H9 (cell line): ENCODE measurements around the gene ITPA. TPM values are rescaled to one million over a fixed set of nuclear protein-coding genes. Genes with fewer than 3 reads are reported as not detected.

Experiments
- DNase-seq: peaks from one replicate; pipeline ENCODE4 v3.0.0-alpha.2; 2017
- H2AFZ ChIP-seq: one replicate; pipeline ENCODE4 v1.6.1; 2013; ENCODE audit warnings: mild to moderate bottlenecking, low read length, control low read depth, moderate library complexity
- H2AK5ac ChIP-seq: 2 replicates; pipeline ENCODE4 v1.6.1; 2013; ENCODE audit warnings: low read length, control low read depth, mixed read lengths; ENCODE audit not compliant: insufficient read length
- H2BK120ac ChIP-seq: one replicate; pipeline ENCODE4 v1.6.1; 2013; ENCODE audit warnings: low read depth, mild to moderate bottlenecking, low read length, control low read depth, inconsistent platforms; ENCODE audit not compliant: poor library complexity, severe bottlenecking
- H2BK12ac ChIP-seq: 2 replicates; pipeline ENCODE4 v1.6.1; 2013; ENCODE audit warnings: low read length, control low read depth, mixed read lengths, low read depth; ENCODE audit not compliant: insufficient read length
- H2BK15ac ChIP-seq: 2 replicates; pipeline ENCODE4 v1.6.1; 2013; ENCODE audit warnings: low read depth, low read length, control low read depth
- H2BK20ac ChIP-seq: one replicate; pipeline ENCODE4 v1.6.1; 2013; ENCODE audit warnings: low read depth, mild to moderate bottlenecking, low read length, control low read depth, inconsistent platforms; ENCODE audit not compliant: poor library complexity, severe bottlenecking
- H2BK5ac ChIP-seq: 2 replicates; pipeline ENCODE4 v1.6.1; 2013; ENCODE audit warnings: low read length, control low read depth, mixed read lengths; ENCODE audit not compliant: insufficient read length
- H3K14ac ChIP-seq: 2 replicates; pipeline ENCODE4 v1.6.1; 2013; ENCODE audit warnings: low read length, control low read depth; ENCODE audit not compliant: insufficient read depth
- H3K18ac ChIP-seq: 2 replicates; pipeline ENCODE4 v1.6.1; 2013; ENCODE audit warnings: low read depth, mild to moderate bottlenecking, mixed read lengths, low read length, control low read depth; ENCODE audit not compliant: insufficient read length
- H3K23ac ChIP-seq: 2 replicates; pipeline ENCODE4 v1.6.1; 2013; ENCODE audit warnings: low read length, control low read depth, mixed read lengths, low read depth; ENCODE audit not compliant: insufficient read length
- H3K23me2 ChIP-seq: 2 replicates; pipeline ENCODE4 v1.6.1; 2013; ENCODE audit warnings: low read depth, mild to moderate bottlenecking, mixed read lengths, low read length, control low read depth; ENCODE audit not compliant: insufficient read length, poor library complexity, severe bottlenecking
- H3K27ac ChIP-seq: 2 replicates; pipeline ENCODE4 v1.5.1; 2013; ENCODE audit warnings: low read length, control low read depth, mixed read lengths, low read depth; ENCODE audit not compliant: insufficient read length
- H3K27me3 ChIP-seq: 2 replicates; pipeline ENCODE4 v1.6.1; 2013; ENCODE audit warnings: low read length, control low read depth, inconsistent platforms; ENCODE audit not compliant: insufficient read depth
- H3K4ac ChIP-seq: 2 replicates; pipeline ENCODE4 v1.6.1; 2013; ENCODE audit warnings: low read depth, mild to moderate bottlenecking, control low read depth, inconsistent platforms, low read length, moderate library complexity
- H3K4me1 ChIP-seq: 2 replicates; pipeline ENCODE4 v1.6.1; 2013; ENCODE audit warnings: low read length, control low read depth, inconsistent platforms; ENCODE audit not compliant: insufficient read depth
- H3K4me2 ChIP-seq: 2 replicates; pipeline ENCODE4 v1.6.1; 2013; ENCODE audit warnings: low read length, control low read depth, mixed read lengths; ENCODE audit not compliant: insufficient read length, insufficient read depth
- H3K56ac ChIP-seq: 2 replicates; pipeline ENCODE4 v1.6.1; 2013; ENCODE audit warnings: low read depth, mild to moderate bottlenecking, mixed read lengths, low read length, control low read depth; ENCODE audit not compliant: insufficient read length
- H3K79me1 ChIP-seq: 2 replicates; pipeline ENCODE4 v1.6.1; 2013; ENCODE audit warnings: low read depth, mild to moderate bottlenecking, moderate library complexity, low read length, control low read depth, inconsistent platforms; ENCODE audit not compliant: insufficient read depth, poor library complexity, severe bottlenecking
- H3K79me2 ChIP-seq: 2 replicates; pipeline ENCODE4 v1.6.1; 2013; ENCODE audit warnings: low read length, control low read depth, inconsistent platforms; ENCODE audit not compliant: insufficient read depth
- H3K9ac ChIP-seq: 2 replicates; pipeline ENCODE4 v1.6.1; 2013; ENCODE audit warnings: low read length, control low read depth, mixed read lengths; ENCODE audit not compliant: insufficient read length; ENCODE audit errors: extremely low read depth
- H3K9me3 ChIP-seq: one replicate; pipeline ENCODE4 v1.6.1; 2013; ENCODE audit warnings: low read depth, low read length, inconsistent platforms; ENCODE audit not compliant: control insufficient read depth
- H3T11ph ChIP-seq: one replicate; pipeline ENCODE4 v1.6.1; 2013; ENCODE audit warnings: mild to moderate bottlenecking, low read length, control low read depth, inconsistent platforms
- H4K20me1 ChIP-seq: one replicate; pipeline ENCODE4 v1.6.1; 2013; ENCODE audit not compliant: control insufficient read depth, insufficient read length, insufficient read depth
- H4K5ac ChIP-seq: 2 replicates; pipeline ENCODE4 v1.6.1; 2013; ENCODE audit warnings: low read depth, mild to moderate bottlenecking, mixed read lengths, low read length, control low read depth; ENCODE audit not compliant: insufficient read length
- H4K8ac ChIP-seq: replicated peaks from 2 replicates; pipeline ENCODE4 v1.6.1; 2013; ENCODE audit warnings: low read length, control low read depth, mixed read lengths, low read depth; ENCODE audit not compliant: insufficient read length
- H4K91ac ChIP-seq: 2 replicates; pipeline ENCODE4 v1.6.1; 2013; ENCODE audit warnings: low read depth, mild to moderate bottlenecking, moderate library complexity, mixed read lengths, low read length, control low read depth; ENCODE audit not compliant: insufficient read length
- H3K27ac Mint-ChIP-seq, 3 experiments: 2 replicates in 2 of 3; 3 replicates in 1 of 3; pipeline ENCODE4 v1.8.0; 2020 to 2021; ENCODE audit warnings: mixed read lengths in 3 of 3, mild to moderate bottlenecking in 1 of 3, moderate library complexity in 1 of 3
- H3K27me3 Mint-ChIP-seq: 2 replicates; pipeline ENCODE4 v1.8.0; 2021; ENCODE audit warnings: low read depth, mild to moderate bottlenecking, moderate library complexity, mixed read lengths
- H3K36me3 Mint-ChIP-seq, 3 experiments: 2 replicates in 2 of 3; 3 replicates in 1 of 3; pipeline ENCODE4 v1.8.0; 2020 to 2021; ENCODE audit warnings: low read depth in 3 of 3, mixed read lengths in 3 of 3; ENCODE audit not compliant: insufficient read depth in 1 of 3
- H3K4me1 Mint-ChIP-seq, 2 experiments: 2 replicates each; pipeline ENCODE4 v1.8.0; 2020; ENCODE audit warnings: mixed read lengths in 2 of 2
- H3K4me3 Mint-ChIP-seq, 2 experiments: 2 replicates in 1 of 2; 3 replicates in 1 of 2; pipeline ENCODE4 v1.8.0; 2020 to 2021; ENCODE audit warnings: mild to moderate bottlenecking in 2 of 2, mixed read lengths in 2 of 2, moderate library complexity in 1 of 2
- H3K9me3 Mint-ChIP-seq, 2 experiments: 2 replicates in 1 of 2; 3 replicates in 1 of 2; pipeline ENCODE4 v1.8.0; 2020; ENCODE audit warnings: mild to moderate bottlenecking in 2 of 2, mixed read lengths in 2 of 2, moderate library complexity in 1 of 2
- WGBS: extraction: QIAGEN DNeasy Blood & Tissue Kit; methylation state at CpG from one replicate; pipeline ENCODE4 v1.1.7; 2013; ENCODE audit warnings: missing lambda C conversion rate, low lambda C conversion rate, mixed read lengths; ENCODE audit not compliant: insufficient read length; ENCODE audit errors: extremely low coverage; 5-methylcytosine and 5-hydroxymethylcytosine counted together
- total RNA-seq: library from RNA; stranded (reverse); gene quantifications from 2 replicates; pipeline ENCODE4 v1.2.1, GENCODE V29; 2021
- TF ChIP-seq, protein P1 (sequence below): fragments of 200-600 bp; sonication (generic); conservative IDR thresholded peaks from 3 replicates; pipeline ENCODE4 v1.8.0; 2021; ENCODE audit warnings: antibody characterized with exemption, mild to moderate bottlenecking

Gene ITPA
- total RNA-seq, 1 experiment from 2014 or later: 74.5 TPM

DNA sequence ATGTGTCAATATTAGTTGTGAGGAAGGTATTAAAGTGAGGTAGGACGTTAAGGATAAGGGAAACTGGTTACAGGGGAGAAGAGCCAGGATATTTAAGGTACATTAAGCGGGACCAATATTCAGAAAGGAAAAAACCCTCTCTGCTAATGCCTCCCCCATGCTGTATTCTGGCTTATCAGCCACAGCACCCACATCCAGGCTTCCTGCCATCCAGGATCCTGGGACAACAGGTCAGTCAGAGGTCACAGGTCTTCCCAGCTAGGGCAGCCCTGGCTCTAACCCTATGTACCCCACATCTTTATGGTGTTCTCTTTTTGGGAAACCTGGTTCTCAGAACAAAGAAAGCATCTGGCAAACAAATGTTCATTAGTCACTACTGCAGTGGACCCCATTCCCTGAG, 10.1 kb upstream of the ITPA start:
- Histone ChIP-seq H3K9me3 (no peaks in the 10 kb centered on the region), H2AK5ac (no peak overlapping the region), H3T11ph (no peak overlapping the region), H3K9ac (no peak overlapping the region), H2BK12ac (no peak overlapping the region), H2BK15ac (no peak overlapping the region), H2AFZ (no peak overlapping the region), H2BK20ac (no peak overlapping the region), H3K23me2 (peaks cover 8% of the 10 kb centered on the region), H4K20me1 (no peaks in the 10 kb centered on the region), H4K8ac (no peak overlapping the region), H3K4me1 (peaks cover 3% of the 10 kb centered on the region; the same call in 1 of the 2 replicates), H3K23ac (no peak overlapping the region), H3K79me1 (peaks cover 6% of the 10 kb centered on the region), H4K91ac (no peak overlapping the region), H3K4me2 (no peak overlapping the region), H2BK120ac (no peak overlapping the region), H3K79me2 (no peaks in the 10 kb centered on the region; the same call in 1 of the 2 replicates), H3K4ac (no peak overlapping the region), H2BK5ac (no peak overlapping the region), H3K27me3 (no peaks in the 10 kb centered on the region), H3K27ac (no peak overlapping the region), H3K14ac (no peak overlapping the region), H4K5ac (no peak overlapping the region), H3K56ac (no peak overlapping the region), H3K18ac (no peak overlapping the region)
- no peak overlapping the region for H3K4me3 Mint-ChIP-seq
- TF ChIP-seq, protein P1, sequence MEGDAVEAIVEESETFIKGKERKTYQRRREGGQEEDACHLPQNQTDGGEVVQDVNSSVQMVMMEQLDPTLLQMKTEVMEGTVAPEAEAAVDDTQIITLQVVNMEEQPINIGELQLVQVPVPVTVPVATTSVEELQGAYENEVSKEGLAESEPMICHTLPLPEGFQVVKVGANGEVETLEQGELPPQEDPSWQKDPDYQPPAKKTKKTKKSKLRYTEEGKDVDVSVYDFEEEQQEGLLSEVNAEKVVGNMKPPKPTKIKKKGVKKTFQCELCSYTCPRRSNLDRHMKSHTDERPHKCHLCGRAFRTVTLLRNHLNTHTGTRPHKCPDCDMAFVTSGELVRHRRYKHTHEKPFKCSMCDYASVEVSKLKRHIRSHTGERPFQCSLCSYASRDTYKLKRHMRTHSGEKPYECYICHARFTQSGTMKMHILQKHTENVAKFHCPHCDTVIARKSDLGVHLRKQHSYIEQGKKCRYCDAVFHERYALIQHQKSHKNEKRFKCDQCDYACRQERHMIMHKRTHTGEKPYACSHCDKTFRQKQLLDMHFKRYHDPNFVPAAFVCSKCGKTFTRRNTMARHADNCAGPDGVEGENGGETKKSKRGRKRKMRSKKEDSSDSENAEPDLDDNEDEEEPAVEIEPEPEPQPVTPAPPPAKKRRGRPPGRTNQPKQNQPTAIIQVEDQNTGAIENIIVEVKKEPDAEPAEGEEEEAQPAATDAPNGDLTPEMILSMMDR: no peak
- H3K4me1 Mint-ChIP-seq: peaks cover 4 to 5% of the 10 kb centered on the region in 2 experiments; a peak in 2 of 4 replicates
- H3K36me3 Mint-ChIP-seq: peaks cover 39 to 67% (median 65%) of the 10 kb centered on the region in 3 experiments
- WGBS: 100% methylated on average over 1 of the region's 2 CpGs
- H3K27ac Mint-ChIP-seq: no peak overlapping the region
- no peaks in the 10 kb centered on the region for H3K27me3 Mint-ChIP-seq
- no peaks in the 10 kb centered on the region; a peak in 1 of 5 replicates for H3K9me3 Mint-ChIP-seq
- DNase-seq: no peak
